Measurements from ENCODE around the gene FAM20C. TPM values are rescaled to one million over a fixed set of nuclear protein-coding genes. Genes with fewer than 3 reads are reported as not detected.
"Not testable (repeated sequence)": the region's sequence is repeated elsewhere in the genome, so short reads cannot be mapped to it uniquely, and the experiment has no call there.

The FAM20C gene
- total RNA-seq, 1 donor from 2014 or later, result 1.0 TPM

DNA sequence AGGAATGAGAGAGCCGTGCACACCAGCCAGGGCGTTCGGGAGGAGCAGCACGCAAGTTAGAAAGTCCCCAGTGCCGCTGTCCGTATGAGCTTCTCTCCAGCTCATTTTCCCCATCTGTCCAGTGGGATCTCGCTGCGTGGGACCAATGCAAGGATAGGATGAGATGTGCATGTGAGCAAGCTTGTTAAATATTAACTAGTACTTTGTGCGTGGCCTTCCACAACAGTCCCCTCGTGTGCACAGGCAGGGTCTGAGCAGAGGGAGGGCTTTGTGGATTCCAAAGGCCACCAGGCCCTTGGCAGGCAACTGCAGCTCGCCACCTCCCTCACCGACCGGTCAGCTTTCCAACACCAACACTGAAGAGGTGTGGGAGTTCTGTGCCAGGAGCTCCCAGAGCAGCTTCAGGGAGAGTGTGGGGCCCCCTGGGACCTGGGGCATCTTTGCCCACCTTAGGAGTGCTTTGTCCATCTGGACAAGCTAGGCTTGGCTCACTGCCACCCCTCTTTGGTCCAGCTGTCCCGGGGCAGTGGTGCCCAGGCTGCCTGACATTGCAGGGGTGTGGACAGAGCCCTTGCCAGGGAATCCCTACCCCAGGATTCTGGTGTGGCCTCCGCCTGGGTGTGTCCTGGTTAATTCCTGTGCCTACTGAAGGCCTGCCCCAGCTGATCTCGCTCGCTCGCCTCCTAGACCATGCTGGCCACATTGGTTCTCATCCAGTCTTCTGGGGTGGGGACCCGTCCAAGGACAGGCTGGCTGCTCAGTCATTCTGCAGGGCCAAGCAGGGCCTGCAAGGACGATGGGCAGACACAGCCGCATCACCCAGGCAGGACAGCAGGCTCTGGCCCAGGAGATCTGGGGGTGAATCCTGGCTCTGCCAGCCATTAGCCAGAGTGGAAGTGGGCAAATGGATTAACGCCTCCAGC lies 5.3 kb downstream of the FAM20C start:
- DNase-seq, result no peak
- no peaks in the 10 kb centered on the region for H3K9me3 Mint-ChIP-seq
- peaks cover 18% of the 10 kb centered on the region for H3K27me3 Mint-ChIP-seq
- no peaks in the 10 kb centered on the region for H3K36me3 Mint-ChIP-seq (ENCODE audit: low read depth)
- intact Hi-C loops (cut with micrococcal nuclease), result no loop called here
- no peak overlapping the region for H3K27ac Mint-ChIP-seq
- no peaks in the 10 kb centered on the region for H3K4me1 Mint-ChIP-seq
- H3K4me3 Mint-ChIP-seq, result no peak overlapping the region

DNA sequence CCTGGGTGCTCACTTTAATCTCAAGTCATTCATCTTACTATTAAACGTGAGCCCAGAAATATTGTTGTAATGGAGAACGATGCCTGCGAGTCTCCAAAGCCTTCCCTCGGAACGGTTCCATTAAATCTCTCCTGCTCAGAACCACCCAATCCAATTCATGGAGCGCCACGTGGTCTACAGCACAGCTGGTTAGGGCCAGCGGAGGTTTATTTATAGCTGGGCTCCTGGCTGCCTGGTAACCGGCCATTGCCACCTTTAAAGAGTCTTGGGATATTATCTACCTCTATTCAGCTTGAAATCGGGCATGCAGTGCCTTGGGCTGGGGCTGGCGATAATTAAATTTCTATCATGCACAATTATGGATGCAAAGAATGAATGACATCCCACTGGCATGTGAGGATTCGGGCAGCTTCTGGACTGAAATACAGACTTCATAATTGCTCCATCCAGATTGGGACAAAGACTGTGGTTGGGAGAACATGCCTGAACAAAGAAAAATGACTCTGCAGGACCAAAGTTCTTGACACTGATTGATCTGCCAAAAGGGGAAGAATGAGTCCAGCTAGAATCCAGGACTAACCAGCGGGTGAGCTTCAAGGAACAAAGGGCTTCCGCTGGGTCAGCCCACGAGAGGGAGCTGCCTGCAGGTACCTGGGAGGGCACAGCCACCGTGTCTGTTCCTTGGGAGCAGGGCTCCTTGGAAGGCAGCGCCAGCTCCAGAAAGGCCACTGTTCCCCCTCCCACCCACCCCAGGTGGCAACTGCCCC lies 7.3 kb downstream of the FAM20C start:
- no peaks in the 10 kb centered on the region for H3K9me3 Mint-ChIP-seq
- intact Hi-C loops (cut with micrococcal nuclease), result no loop called here
- no peaks in the 10 kb centered on the region for H3K36me3 Mint-ChIP-seq (ENCODE audit: low read depth)
- no peak overlapping the region for H3K27ac Mint-ChIP-seq
- H3K27me3 Mint-ChIP-seq, result peaks cover 11% of the 10 kb centered on the region
- no peak overlapping the region for H3K4me3 Mint-ChIP-seq
- DNase-seq, result no peak
- H3K4me1 Mint-ChIP-seq, result no peaks in the 10 kb centered on the region

DNA sequence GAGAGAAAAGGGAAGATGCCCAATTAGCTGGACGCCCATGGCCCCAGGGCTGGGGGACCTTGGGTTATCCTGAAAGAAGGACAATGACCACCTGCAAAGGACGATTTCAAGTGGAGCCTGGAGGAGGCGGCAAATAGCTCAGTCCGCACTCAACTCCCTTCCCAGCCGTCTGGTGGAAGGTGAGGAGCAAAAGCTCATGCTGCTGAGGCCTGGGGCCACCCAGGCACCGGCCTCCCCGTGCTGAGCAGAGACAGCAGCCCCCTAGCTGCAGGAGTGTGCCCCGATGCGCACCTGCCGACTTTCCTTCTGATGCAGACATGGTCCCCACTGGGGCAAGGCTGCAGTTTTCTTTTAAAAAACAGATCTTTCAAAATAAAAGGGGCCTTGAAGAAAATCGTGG lies 7.9 kb downstream of the FAM20C start:
- intact Hi-C loops (cut with micrococcal nuclease), result no loop called here
- peaks cover 8% of the 10 kb centered on the region for H3K27me3 Mint-ChIP-seq
- H3K9me3 Mint-ChIP-seq, result no peaks in the 10 kb centered on the region
- H3K4me1 Mint-ChIP-seq, result no peaks in the 10 kb centered on the region
- no peak for DNase-seq
- no peak overlapping the region for H3K4me3 Mint-ChIP-seq
- no peak overlapping the region for H3K27ac Mint-ChIP-seq
- no peaks in the 10 kb centered on the region for H3K36me3 Mint-ChIP-seq (ENCODE audit: low read depth)

DNA sequence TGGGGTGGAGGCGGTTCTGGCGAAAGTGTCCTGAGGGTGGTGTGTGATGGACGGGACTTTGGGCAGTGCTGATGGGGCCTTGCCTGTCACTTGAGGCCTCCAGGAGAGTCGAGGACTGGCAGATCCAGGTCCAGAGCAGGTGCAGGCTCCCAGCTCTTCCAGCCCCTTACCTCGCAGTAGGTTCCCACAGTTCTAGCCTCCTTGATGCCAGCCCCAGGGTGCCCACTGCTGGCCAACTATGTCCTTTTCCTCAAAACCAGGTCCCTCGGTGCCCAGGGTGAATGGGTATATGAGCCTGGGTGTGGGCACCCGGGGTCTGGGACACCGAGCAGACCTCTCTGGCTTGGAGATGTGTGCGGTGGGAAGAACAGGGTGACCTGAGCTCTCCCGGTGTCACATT lies 8.3 kb downstream of the FAM20C start:
- H3K36me3 Mint-ChIP-seq (ENCODE audit: low read depth), result no peaks in the 10 kb centered on the region
- no peak overlapping the region for H3K27ac Mint-ChIP-seq
- intact Hi-C loops (cut with micrococcal nuclease), result no loop called here
- H3K4me1 Mint-ChIP-seq, result no peaks in the 10 kb centered on the region
- no peak for DNase-seq
- no peaks in the 10 kb centered on the region for H3K9me3 Mint-ChIP-seq
- H3K4me3 Mint-ChIP-seq, result no peak overlapping the region
- H3K27me3 Mint-ChIP-seq, result peaks cover 4% of the 10 kb centered on the region

DNA sequence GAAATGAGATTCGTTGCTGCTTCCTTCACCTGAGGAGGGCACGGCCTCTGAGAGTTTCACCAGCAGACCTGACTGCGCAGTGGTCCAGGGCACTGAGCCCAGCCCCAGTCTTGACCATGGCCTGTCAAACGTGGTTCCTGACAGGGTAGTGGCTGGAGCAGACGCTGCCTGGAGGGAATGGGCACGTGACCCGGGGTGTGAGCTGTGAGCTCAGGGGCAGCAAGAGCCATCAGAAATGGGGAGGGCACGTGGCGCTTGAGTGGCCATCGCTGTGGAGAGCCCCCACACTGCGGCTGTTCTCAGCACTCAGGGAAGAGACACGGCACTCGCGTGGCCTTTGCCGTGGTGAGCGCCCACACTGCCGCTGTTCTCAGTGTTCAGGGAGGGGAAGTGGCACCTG lies 12.0 kb downstream of the FAM20C start:
- no peaks in the 10 kb centered on the region for H3K36me3 Mint-ChIP-seq (ENCODE audit: low read depth)
- H3K27ac Mint-ChIP-seq, result no peak overlapping the region
- intact Hi-C loops (cut with micrococcal nuclease), result no loop called here
- H3K27me3 Mint-ChIP-seq, result no peaks in the 10 kb centered on the region
- H3K4me1 Mint-ChIP-seq, result no peaks in the 10 kb centered on the region
- no peak for DNase-seq
- H3K4me3 Mint-ChIP-seq, result no peak overlapping the region
- H3K9me3 Mint-ChIP-seq, result peaks cover 4% of the 10 kb centered on the region

DNA sequence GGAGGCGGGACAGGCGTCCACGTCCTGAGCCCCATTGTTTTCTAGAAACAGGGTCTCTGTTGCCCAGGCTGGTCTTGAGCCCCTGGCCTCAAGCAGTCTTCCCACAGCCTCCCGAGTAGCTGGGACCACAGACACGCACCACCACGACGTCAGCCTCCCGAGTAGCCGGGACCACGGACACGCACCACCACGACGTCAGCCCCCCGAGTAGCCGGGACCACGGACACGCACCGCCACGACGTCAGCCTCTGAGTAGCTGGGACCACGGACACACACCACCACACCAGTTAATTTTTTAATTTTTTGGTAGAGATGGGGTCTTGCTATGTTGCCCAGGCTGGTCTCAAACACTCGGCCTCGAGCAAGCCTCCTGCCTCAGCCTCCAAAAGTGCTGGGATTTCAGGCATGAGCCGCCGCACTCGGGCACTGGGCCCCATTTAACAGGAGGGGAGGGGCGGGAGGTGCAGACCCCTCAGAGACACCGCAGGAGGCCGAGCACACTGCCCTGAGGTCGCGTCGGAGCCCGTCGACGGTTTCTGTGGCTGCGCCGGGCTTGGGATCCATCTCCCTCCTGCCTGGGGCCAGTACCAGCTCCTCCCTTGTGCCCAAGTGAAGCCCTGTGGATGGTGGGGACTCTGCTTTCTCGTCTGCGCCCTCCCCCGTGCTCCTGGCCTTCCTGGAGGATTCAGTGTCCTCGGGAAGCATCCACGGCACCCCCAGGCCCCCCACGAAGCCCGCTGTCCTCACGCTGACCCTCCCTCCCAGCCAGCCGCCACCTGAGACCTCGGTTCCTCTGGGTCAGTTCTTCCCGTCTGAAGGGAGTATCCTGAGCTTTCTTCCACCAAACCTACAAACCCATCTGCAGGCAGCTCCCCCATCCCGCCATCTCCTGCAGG lies 13.0 kb downstream of the FAM20C start:
- intact Hi-C loops (cut with micrococcal nuclease), result no loop called here
- peaks cover 4% of the 10 kb centered on the region for H3K9me3 Mint-ChIP-seq
- H3K4me3 Mint-ChIP-seq, result no peak overlapping the region

DNA sequence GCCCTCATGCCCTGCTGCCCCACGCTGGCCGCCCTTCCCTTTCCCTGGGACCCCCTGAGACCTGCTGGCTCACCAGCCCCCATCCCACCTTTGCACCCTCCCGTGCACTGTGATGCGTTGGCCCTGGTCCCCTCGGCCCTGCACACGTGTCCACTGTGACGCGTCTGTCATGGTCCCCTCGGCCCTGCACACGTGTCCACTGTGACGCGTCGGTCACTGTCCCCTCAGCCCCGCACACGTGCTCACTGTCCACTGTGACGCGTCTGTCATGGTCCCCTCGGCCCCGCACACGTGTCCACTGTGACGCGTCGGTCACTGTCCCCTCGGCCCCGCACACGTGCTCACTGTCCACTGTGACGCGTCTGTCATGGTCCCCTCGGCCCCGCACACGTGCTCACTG lies 14.0 kb downstream of the FAM20C start:
- not testable (repeated sequence) for H3K36me3 Mint-ChIP-seq (ENCODE audit: low read depth)

More for the DNA sequence above, 13.0 kb downstream of the FAM20C start:
- H3K4me1 Mint-ChIP-seq, result no peaks in the 10 kb centered on the region
- H3K36me3 Mint-ChIP-seq (ENCODE audit: low read depth), result no peaks in the 10 kb centered on the region
- DNase-seq, result no peak
- no peaks in the 10 kb centered on the region for H3K27me3 Mint-ChIP-seq
- H3K27ac Mint-ChIP-seq, result no peak overlapping the region

DNA sequence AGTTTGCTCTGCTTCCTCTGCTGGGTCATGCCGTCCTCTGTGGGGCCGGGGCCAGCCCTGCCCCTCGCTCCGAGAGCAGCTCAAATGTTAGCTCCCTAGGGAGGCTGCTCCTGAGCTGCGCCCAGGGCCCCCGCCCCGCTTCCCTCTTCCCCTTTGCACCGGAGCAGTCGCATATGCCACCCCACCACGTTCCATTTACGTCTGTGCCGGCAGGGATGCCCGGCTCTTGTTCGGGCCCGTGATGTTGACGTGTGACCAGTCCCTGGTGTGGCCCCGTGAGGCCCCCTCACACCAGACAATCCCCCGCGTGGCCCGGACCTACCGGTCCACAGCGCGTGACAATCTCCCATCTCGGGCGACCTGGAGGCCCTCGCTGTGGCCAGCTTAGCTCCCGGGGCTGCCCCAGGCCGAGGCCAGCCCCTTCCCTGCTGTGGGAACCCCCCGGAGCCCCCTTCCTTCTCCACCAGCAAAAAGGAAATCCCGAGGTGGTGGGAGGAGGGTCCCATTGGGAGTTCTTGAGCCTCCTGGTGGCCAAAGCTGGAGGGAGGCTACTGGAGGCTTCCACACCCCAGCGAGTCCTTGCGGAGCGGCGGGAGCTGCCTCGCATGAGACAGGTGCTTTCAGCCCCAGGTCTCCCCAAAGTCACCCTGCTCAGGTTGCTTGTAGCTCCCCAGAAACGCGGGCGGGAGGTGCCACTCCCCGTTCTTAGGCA lies 15.2 kb downstream of the FAM20C start:
- Mint-ChIP-seq H3K27me3 (no peaks in the 10 kb centered on the region), H3K9me3 (peaks cover 4% of the 10 kb centered on the region), H3K4me3 (no peak overlapping the region), H3K4me1 (no peaks in the 10 kb centered on the region), H3K36me3 (ENCODE audit: low read depth) (no peaks in the 10 kb centered on the region), H3K27ac (no peak overlapping the region)
- DNase-seq, result no peak
- intact Hi-C loops (cut with micrococcal nuclease), result no loop called here

More for the DNA sequence above, 14.0 kb downstream of the FAM20C start:
- intact Hi-C loops (cut with micrococcal nuclease); H3K4me1 Mint-ChIP-seq; H3K9me3 Mint-ChIP-seq; H3K4me3 Mint-ChIP-seq; H3K27ac Mint-ChIP-seq; DNase-seq; H3K27me3 Mint-ChIP-seq: not testable (repeated sequence)

DNA sequence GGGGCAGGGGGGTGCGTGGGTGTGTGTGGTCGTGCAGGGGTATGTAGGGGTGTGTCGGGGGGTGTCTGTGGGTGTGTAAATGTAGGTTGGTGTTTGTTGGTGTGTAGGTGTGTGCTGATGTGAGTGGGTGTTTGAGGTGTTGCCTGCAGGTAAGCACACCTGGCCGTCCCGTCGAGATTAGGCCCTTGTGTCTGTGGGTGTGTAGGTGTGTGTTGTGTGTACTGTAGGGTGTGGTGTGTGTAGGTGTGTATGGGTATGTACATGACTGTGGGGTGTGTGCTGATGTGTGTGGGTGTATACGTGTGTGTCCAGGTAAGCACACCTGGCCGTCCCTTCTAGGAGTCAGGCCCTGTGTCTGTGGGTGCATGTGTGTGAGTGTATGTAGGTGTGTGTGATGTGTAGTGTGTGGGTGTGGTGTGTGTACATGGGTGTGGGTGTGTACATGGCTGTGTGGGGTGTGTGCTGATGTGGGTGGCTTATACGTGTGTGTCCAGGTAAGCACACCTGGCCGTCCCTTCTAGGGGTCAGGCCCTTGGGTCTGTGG lies 15.8 kb downstream of the FAM20C start:
- Mint-ChIP-seq H3K4me3 (no peak overlapping the region), H3K4me1 (no peaks in the 10 kb centered on the region)

DNA sequence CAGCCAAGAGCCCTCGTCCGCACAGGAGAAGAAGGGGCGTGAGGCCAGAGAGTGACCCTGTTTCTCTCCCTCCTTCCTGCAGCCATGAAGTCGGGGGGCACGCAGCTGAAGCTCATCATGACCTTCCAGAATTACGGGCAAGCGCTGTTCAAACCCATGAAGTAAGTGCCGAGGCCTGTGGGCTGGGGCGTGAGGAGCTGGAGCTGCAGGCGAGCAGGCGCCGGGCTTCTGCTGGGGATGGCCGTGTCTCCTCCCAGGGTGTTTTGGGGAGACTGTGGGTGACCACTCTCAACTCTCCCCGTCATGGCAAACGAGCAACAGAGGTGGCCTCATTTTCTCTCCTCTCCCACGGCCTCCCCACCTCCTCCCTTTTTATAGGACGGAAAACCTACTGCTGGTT lies 16.4 kb downstream of the FAM20C start:
- H3K36me3 Mint-ChIP-seq (ENCODE audit: low read depth), result no peaks in the 10 kb centered on the region
- no peaks in the 10 kb centered on the region for H3K27me3 Mint-ChIP-seq
- H3K27ac Mint-ChIP-seq, result no peak overlapping the region
- H3K4me1 Mint-ChIP-seq, result no peaks in the 10 kb centered on the region
- H3K4me3 Mint-ChIP-seq, result no peak overlapping the region
- H3K9me3 Mint-ChIP-seq, result peaks cover 4% of the 10 kb centered on the region
- intact Hi-C loops (cut with micrococcal nuclease), result no loop called here
- no peak for DNase-seq

More for the DNA sequence above, 15.8 kb downstream of the FAM20C start:
- Mint-ChIP-seq H3K36me3 (ENCODE audit: low read depth) (no peaks in the 10 kb centered on the region), H3K27ac (no peak overlapping the region), H3K27me3 (no peaks in the 10 kb centered on the region), H3K9me3 (peaks cover 4% of the 10 kb centered on the region)
- intact Hi-C loops (cut with micrococcal nuclease), result no loop called here
- no peak for DNase-seq

DNA sequence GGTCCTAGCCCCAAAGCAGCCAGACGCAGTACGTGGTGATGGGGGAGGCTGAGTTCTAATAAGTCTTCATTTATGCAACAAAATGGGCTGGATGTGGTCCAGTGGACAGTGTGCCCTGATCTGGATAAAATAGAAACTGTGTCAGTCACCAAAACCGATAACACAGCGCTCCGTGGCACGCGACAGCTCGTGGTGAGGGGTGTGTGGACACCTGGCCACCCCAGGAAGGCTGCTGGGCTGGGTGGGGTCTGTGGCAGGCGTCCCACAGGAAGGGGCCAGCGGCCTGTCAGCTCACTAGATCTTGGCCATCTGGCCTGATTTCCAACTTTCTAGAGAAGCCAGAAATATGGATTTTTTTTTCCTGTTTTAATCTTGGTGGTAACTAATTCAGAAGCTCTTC lies 17.0 kb downstream of the FAM20C start:
- no peaks in the 10 kb centered on the region for H3K4me1 Mint-ChIP-seq
- DNase-seq, result no peak
- H3K36me3 Mint-ChIP-seq (ENCODE audit: low read depth), result no peaks in the 10 kb centered on the region
- H3K27me3 Mint-ChIP-seq, result no peaks in the 10 kb centered on the region
- peaks cover 4% of the 10 kb centered on the region for H3K9me3 Mint-ChIP-seq
- intact Hi-C loops (cut with micrococcal nuclease), result no loop called here
- no peak overlapping the region for H3K27ac Mint-ChIP-seq
- no peak overlapping the region for H3K4me3 Mint-ChIP-seq

DNA sequence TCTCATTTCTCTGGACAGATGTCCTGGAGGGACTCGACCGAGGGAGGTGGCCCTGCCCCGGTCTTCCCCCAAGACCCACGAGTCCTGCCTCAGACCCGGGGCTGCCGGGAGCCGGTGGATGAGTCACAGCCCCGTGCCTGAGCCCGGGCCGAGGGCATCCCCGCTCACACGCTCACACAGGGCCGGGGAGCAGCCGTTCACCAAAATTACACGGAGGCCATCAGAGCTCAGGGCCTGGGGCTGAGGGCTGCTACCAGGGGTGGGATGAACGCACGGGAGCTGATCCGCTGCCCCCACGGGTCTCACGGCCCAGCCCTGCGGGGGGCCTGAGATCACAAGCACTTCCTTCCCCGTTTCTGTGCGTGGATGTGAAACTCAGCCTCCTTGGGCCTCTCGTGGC lies 17.5 kb downstream of the FAM20C start:
- H3K27ac Mint-ChIP-seq, result no peak overlapping the region
- DNase-seq, result no peak
- H3K36me3 Mint-ChIP-seq (ENCODE audit: low read depth), result no peaks in the 10 kb centered on the region
- no peaks in the 10 kb centered on the region for H3K4me1 Mint-ChIP-seq
- H3K4me3 Mint-ChIP-seq, result no peak overlapping the region
- intact Hi-C loops (cut with micrococcal nuclease), result no loop called here
- peaks cover 4% of the 10 kb centered on the region for H3K9me3 Mint-ChIP-seq
- H3K27me3 Mint-ChIP-seq, result no peaks in the 10 kb centered on the region

DNA sequence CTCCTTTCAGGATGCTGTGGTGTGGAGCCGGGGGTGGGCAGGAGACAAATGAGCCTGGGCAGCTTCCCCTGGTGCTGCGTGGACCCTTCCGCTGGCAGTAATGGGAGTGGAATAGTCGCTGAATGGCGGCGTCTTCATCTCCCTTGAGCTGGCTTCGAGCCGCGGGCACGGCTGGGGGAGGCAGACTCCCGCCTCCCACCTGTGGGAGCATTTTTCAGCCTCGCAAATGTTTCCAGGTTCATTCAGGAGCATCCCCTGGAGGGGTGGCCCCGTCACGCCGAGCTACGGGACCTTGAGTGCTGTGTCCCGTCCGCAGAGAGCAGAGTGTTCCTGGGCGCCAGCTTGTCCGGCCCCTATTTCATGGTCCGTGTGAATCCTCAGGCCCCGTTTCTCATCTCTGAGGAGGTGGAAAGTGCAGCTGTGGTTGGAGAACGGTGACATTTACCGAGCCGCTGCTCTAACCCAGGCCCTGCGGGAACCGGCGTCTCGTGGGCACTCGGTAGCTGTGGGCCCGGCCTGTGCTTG lies 18.1 kb downstream of the FAM20C start:
- no peak overlapping the region for H3K4me3 Mint-ChIP-seq
- intact Hi-C loops (cut with micrococcal nuclease), result no loop called here
- H3K9me3 Mint-ChIP-seq, result peaks cover 4% of the 10 kb centered on the region
- DNase-seq, result no peak
- no peaks in the 10 kb centered on the region for H3K4me1 Mint-ChIP-seq
- H3K36me3 Mint-ChIP-seq (ENCODE audit: low read depth), result no peaks in the 10 kb centered on the region
- H3K27me3 Mint-ChIP-seq, result no peaks in the 10 kb centered on the region
- H3K27ac Mint-ChIP-seq, result no peak overlapping the region
